Endothelial cell of coronary artery (primary cell): Measurements from ENCODE around the gene MRPS18B. TPM values are rescaled to one million over a fixed set of nuclear protein-coding genes. Genes with fewer than 3 reads are reported as not detected.

Experiments used
- total RNA-seq: library from RNA; depleted of rRNA; stranded (reverse); fragments of >200 nt; gene quantifications from 2 replicates; pipeline ENCODE4 v1.2.3, GENCODE V29; 2014

Gene MRPS18B
- total RNA-seq = 31.5 and 31.6 TPM in 2 replicates

GRCh38 chr6:30617565-30618269 is at the start of gene MRPS18B:
Gene MRPS18B (plus strand): TSS chr6:30617840. CDS start chr6:30617866, 26 bp downstream.

GRCh38 chr6:30571075-30571761 is 46.4 kb upstream of the MRPS18B start, which contains the start of gene ABCF1:
Gene ABCF1 (plus strand): TSS chr6:30571442. CDS start chr6:30571488, 46 bp downstream.

GRCh38 chr6:30616811-30617564 is 652 bp upstream of the MRPS18B start, which contains the start of gene PPP1R10:
Gene PPP1R10 (minus strand): TSS chr6:30617243. CDS start chr6:30609944, 7,299 bp downstream.

GRCh38 chr6:30626484-30627366 is 9.1 kb downstream of the MRPS18B start, which contains the start of gene ATAT1:
Gene ATAT1 (plus strand): TSS chr6:30626874.

GRCh38 chr6:30646450-30647241 is 29.0 kb downstream of the MRPS18B start, which contains the start of gene C6orf136:
Gene C6orf136 (plus strand): TSS chr6:30647133. CDS start chr6:30647232, 99 bp downstream.

GRCh38 chr6:30672445-30673253 is 55.0 kb downstream of the MRPS18B start, which contains the start of gene DHX16:
Gene DHX16 (minus strand): TSS chr6:30673006. CDS start chr6:30672841, 165 bp downstream.

Other genes starting within 250 kb of the MRPS18B start
- 353 and 390 TPM in 2 replicates for gene HLA-E, start 128.3 kb upstream of the MRPS18B start, total RNA-seq
- 42.6 and 48.7 TPM in 2 replicates for gene GNL1, start 61.4 kb upstream of the MRPS18B start, total RNA-seq
- 3.6 and 3.8 TPM in 2 replicates for gene PRR3, start 60.5 kb upstream of the MRPS18B start, total RNA-seq
- 48.6 and 48.8 TPM in 2 replicates for gene ABCF1, start 46.4 kb upstream of the MRPS18B start, total RNA-seq
- 9.6 and 14.0 TPM in 2 replicates for gene PPP1R10, start 597 bp upstream of the MRPS18B start, total RNA-seq
- 3.0 and 3.1 TPM in 2 replicates for gene ATAT1, start 9.0 kb downstream of the MRPS18B start, total RNA-seq
- 1.6 and 2.8 TPM in 2 replicates for gene C6orf136, start 29.3 kb downstream of the MRPS18B start, total RNA-seq
- gene DHX16, start 55.2 kb downstream of the MRPS18B start, total RNA-seq = 36.8 and 41.7 TPM in 2 replicates
- 55.8 and 62.1 TPM in 2 replicates for gene PPP1R18, start 68.8 kb downstream of the MRPS18B start, total RNA-seq
- 1.4 TPM in 2 replicates for gene NRM, start 73.1 kb downstream of the MRPS18B start, total RNA-seq
- 6.3 and 7.2 TPM in 2 replicates for gene MDC1, start 99.4 kb downstream of the MRPS18B start, total RNA-seq
- gene TUBB, start 102.5 kb downstream of the MRPS18B start, total RNA-seq = 474 and 495 TPM in 2 replicates
- 48.8 and 110 TPM in 2 replicates for gene FLOT1, start 124.8 kb downstream of the MRPS18B start, total RNA-seq
- gene IER3, start 126.7 kb downstream of the MRPS18B start, total RNA-seq = 76.0 and 82.1 TPM in 2 replicates